IPS DF 6.9 (cell line): Measurements from ENCODE around the gene ANKRD12.
A peak's percentile ranks its signal among the peaks of the same experiment; 100 is the strongest.
"Not testable (repeated sequence)": the region's sequence is repeated elsewhere in the genome, so short reads cannot be mapped to it uniquely, and the experiment has no call there.

Experiments
- DNase-seq: peaks from one replicate; pipeline ENCODE4 v3.0.0-alpha.2; 2013; ENCODE audit warnings: low read depth, low spot score
- H3K27ac ChIP-seq: one replicate; pipeline ENCODE4 v1.5.1; 2013; ENCODE audit warnings: low read length, control low read depth
- H3K27me3 ChIP-seq: 2 replicates; pipeline ENCODE4 v1.6.1; 2013; ENCODE audit warnings: mild to moderate bottlenecking, low read length; ENCODE audit not compliant: control insufficient read depth, insufficient read depth
- H3K36me3 ChIP-seq: 2 replicates; pipeline ENCODE4 v1.6.1; 2013; ENCODE audit warnings: low read length; ENCODE audit not compliant: control insufficient read depth, insufficient read depth
- H3K4me1 ChIP-seq: 2 replicates; pipeline ENCODE4 v1.6.1; 2013; ENCODE audit warnings: low read length; ENCODE audit not compliant: control insufficient read depth, insufficient read depth
- H3K4me3 ChIP-seq: 2 replicates; pipeline ENCODE4 v1.5.1; 2013; ENCODE audit warnings: mild to moderate bottlenecking, low read length
- H3K9me3 ChIP-seq: 2 replicates; pipeline ENCODE4 v1.6.1; 2013; ENCODE audit warnings: low read length, inconsistent platforms; ENCODE audit not compliant: control insufficient read depth, insufficient read depth
- WGBS: extraction: QIAGEN DNeasy Blood & Tissue Kit; methylation state at CpG from one replicate; pipeline ENCODE4 v1.1.7; 2013; ENCODE audit warnings: mixed read lengths, missing lambda C conversion rate; ENCODE audit not compliant: insufficient read length, insufficient coverage; 5-methylcytosine and 5-hydroxymethylcytosine counted together

ANKRD12 gene

GRCh38 chr18:9136315-9137155 lies at the start of gene ANKRD12:
Gene ANKRD12, plus strand, starts transcription at chr18:9136781. Its CDS starts 45,652 bp downstream, at chr18:9182433.
- H3K4me1 ChIP-seq: no peaks in the 10 kb centered on the region
- H3K9me3 ChIP-seq: no peaks in the 10 kb centered on the region
- peak within 1 kb of the TSS; percentile 73 for H3K4me3 ChIP-seq
- no peak within 1 kb of the TSS for H3K27ac ChIP-seq
- DNase-seq: peak; percentile 80
- WGBS: no CpG with 5 or more reads among the region's 95 CpGs
- H3K27me3 ChIP-seq: no peaks in the 10 kb centered on the region
- H3K36me3 ChIP-seq: no peaks in the 10 kb centered on the region

- H3K4me3 ChIP-seq: no peak overlapping the region
- no peaks in the 10 kb centered on the region for H3K9me3 ChIP-seq
- DNase-seq: no peak
- H3K27ac ChIP-seq: no peak overlapping the region
- no CpG with 5 or more reads among the region's 2 CpGs for WGBS
- H3K4me1 ChIP-seq: no peaks in the 10 kb centered on the region
- no peaks in the 10 kb centered on the region for H3K36me3 ChIP-seq
- H3K27me3 ChIP-seq: no peaks in the 10 kb centered on the region
Measured at GRCh38 chr18:9087144-9087543, 49.4 kb upstream of the ANKRD12 start.

DNA sequence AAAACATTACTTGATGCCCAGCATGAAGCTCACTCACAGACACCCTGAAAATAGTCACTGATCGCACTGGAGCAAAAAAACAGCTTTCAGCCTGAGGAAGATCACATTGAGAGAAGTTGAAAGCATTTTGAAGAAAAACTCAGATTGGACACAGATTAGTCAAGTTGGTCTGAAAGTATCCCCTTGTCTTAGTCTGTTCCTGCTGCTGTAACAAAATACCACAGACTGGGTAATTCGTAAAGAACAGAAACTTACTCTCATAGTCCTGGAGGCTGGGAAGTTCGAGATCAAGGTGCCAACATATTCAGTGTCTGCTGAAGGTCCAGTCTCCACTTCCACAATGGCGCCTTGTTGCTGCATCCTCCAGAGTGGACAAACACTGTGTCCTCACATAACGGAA lies 48.3 kb upstream of the ANKRD12 start:
- no CpG with 5 or more reads among the region's 5 CpGs for WGBS

GRCh38 chr18:9088727-9089126 lies 47.9 kb upstream of the ANKRD12 start:
- not testable (repeated sequence) for DNase-seq

More for the DNA sequence above, 48.3 kb upstream of the ANKRD12 start:
- DNase-seq: no peak
- no peak overlapping the region for H3K27ac ChIP-seq
- H3K36me3 ChIP-seq: no peaks in the 10 kb centered on the region
- no peaks in the 10 kb centered on the region for H3K4me1 ChIP-seq
- no peaks in the 10 kb centered on the region for H3K9me3 ChIP-seq
- no peaks in the 10 kb centered on the region for H3K27me3 ChIP-seq
- H3K4me3 ChIP-seq: no peak overlapping the region

GRCh38 chr18:9090578-9090977 lies 46.0 kb upstream of the ANKRD12 start:
- H3K4me1 ChIP-seq: peaks cover 2% of the 10 kb centered on the region; the same call in 1 of the 2 replicates
- no peak overlapping the region for H3K27ac ChIP-seq
- no peaks in the 10 kb centered on the region; the same call in 1 of the 2 replicates for H3K9me3 ChIP-seq
- H3K4me3 ChIP-seq: no peak overlapping the region
- no peaks in the 10 kb centered on the region for H3K27me3 ChIP-seq
- whole genome bisulfite sequencing: no CpG with 5 or more reads among the region's 5 CpGs
- no peaks in the 10 kb centered on the region for H3K36me3 ChIP-seq
- no peak for DNase-seq

More at GRCh38 chr18:9088727-9089126, 47.9 kb upstream of the ANKRD12 start:
- not testable (repeated sequence) for H3K4me3 ChIP-seq, H3K27me3 ChIP-seq, H3K36me3 ChIP-seq, H3K4me1 ChIP-seq, H3K27ac ChIP-seq, H3K9me3 ChIP-seq
- no CpG with 5 or more reads among the region's 2 CpGs for WGBS

GRCh38 chr18:9091066-9091476 lies 45.5 kb upstream of the ANKRD12 start:
- Histone ChIP-seq H3K9me3 (no peaks in the 10 kb centered on the region; the same call in 1 of the 2 replicates), H3K27ac (no peak overlapping the region), H3K36me3 (no peaks in the 10 kb centered on the region), H3K4me3 (no peak overlapping the region), H3K27me3 (no peaks in the 10 kb centered on the region), H3K4me1 (peaks cover 2% of the 10 kb centered on the region; the same call in 1 of the 2 replicates)
- no peak for DNase-seq
- WGBS: no CpG with 5 or more reads among the region's 4 CpGs

GRCh38 chr18:9092665-9093064 lies 43.9 kb upstream of the ANKRD12 start:
- H3K27ac ChIP-seq: no peak overlapping the region
- DNase-seq: no peak
- no peak overlapping the region for H3K4me3 ChIP-seq
- no peaks in the 10 kb centered on the region; the same call in 1 of the 2 replicates for H3K9me3 ChIP-seq
- peaks cover 2% of the 10 kb centered on the region; the same call in 1 of the 2 replicates for H3K4me1 ChIP-seq
- H3K27me3 ChIP-seq: no peaks in the 10 kb centered on the region
- H3K36me3 ChIP-seq: no peaks in the 10 kb centered on the region
- WGBS: no CpG with 5 or more reads among the region's 2 CpGs

GRCh38 chr18:9093109-9093508 lies 43.5 kb upstream of the ANKRD12 start:
- no CpG with 5 or more reads among the region's 3 CpGs for WGBS
- H3K27ac ChIP-seq, H3K4me1 ChIP-seq: not testable (repeated sequence)

DNA sequence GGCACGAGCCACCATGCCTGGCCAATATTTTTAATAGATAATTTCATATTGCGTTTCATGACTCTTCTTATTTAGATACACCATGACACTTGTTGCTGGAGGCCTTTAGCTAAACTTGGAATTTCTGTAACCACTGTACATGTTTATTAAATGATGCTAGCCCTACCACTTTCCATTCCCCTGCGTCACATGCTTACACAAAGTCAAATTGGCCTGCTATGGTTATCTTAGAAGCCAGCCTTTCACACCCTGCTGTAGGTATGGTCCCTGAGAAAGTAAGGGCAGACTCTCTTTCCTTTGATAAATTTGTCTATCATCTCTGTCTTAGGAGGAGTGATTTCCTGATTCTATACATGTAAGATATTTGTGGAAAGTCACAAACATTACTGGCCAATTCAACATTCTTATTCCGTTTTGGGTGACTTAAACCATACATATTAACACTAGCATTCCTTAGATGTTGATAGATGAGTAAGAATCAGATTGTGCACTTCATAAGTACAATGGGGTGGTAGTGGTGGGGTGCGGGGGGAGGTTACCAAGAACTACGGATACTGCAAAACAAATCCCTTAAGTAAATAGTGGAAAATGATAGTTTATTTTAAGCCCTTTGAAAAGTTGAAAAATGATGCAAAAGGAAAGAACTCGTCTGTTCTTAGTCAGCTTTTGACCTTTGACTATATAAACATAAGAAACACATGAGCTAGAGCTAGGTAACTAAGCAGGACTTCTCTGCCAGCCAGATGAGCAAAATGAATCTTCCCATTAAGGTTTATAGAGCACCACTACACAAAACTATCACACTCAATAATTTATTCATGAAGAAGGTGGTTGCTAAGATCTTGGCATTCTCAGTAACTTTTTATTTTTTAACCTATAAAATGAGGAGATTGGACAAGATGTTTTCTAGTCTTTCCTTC lies 42.0 kb upstream of the ANKRD12 start:
- H3K9me3 ChIP-seq: no peaks in the 10 kb centered on the region; the same call in 1 of the 2 replicates
- DNase-seq: no peak
- WGBS: no CpG with 5 or more reads among the region's 7 CpGs
- H3K4me3 ChIP-seq: no peak overlapping the region
- peaks cover 2% of the 10 kb centered on the region; the same call in 1 of the 2 replicates for H3K4me1 ChIP-seq
- H3K27ac ChIP-seq: no peak overlapping the region
- no peaks in the 10 kb centered on the region for H3K27me3 ChIP-seq
- H3K36me3 ChIP-seq: no peaks in the 10 kb centered on the region

More at GRCh38 chr18:9093109-9093508, 43.5 kb upstream of the ANKRD12 start:
- not testable (repeated sequence) for H3K27me3 ChIP-seq, H3K4me3 ChIP-seq, DNase-seq, H3K36me3 ChIP-seq, H3K9me3 ChIP-seq
